Activated naive CD8-positive, alpha-beta T cell treated with anti-CD3 and anti-CD28 coated beads, Interleukin-2, amount 50 U/mL, for 16 hours (primary cell): Measurements from ENCODE around the gene VN1R2.
"Not testable (repeated sequence)": the region's sequence is repeated elsewhere in the genome, so short reads cannot be mapped to it uniquely, and the experiment has no call there.

Experiments used
- DNase-seq: peaks from one replicate; pipeline ENCODE4 v3.0.0-alpha.2; 2020; ENCODE audit warnings: low read depth, low spot score

VN1R2 gene

DNA sequence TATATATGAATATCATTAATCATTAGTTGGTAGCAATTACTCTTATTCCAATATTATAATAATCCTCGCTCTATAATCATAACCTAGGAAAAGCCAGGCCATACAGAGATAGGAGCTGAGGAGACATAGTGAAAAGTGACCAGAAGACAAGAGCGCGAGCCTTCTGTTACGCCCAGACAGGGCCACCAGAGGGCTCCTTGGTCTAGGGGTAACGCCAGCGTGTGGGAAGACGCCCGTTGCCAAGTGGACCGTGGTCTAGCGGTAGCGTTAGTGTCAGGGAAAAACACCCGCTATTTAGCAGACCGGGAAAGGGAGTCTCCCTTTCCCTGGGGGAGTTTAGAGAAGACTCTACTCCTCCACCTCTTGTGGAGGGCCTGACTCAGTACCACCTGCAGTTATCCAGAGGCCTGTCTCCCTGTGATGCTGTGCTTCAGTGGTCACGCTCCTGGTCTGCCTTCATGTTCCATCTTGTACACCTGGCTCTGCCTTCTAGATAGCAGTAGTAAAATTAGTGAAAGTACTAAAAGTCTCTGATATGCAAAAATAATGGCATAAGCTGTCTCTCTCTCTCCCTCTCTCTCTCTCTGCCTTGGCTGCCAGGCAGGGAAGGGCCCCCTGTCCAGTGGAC is at the start of gene VN1R2:
TSS of gene VN1R2 (plus strand) at position 578 of the 628 bp plus-strand sequence. CDS start 84 bp downstream, outside the sequence.
- DNase-seq = not testable (repeated sequence)

GRCh38 chr19:53211554-53211953 is 46.5 kb upstream of the VN1R2 start:
- not testable (repeated sequence) for DNase-seq

DNA sequence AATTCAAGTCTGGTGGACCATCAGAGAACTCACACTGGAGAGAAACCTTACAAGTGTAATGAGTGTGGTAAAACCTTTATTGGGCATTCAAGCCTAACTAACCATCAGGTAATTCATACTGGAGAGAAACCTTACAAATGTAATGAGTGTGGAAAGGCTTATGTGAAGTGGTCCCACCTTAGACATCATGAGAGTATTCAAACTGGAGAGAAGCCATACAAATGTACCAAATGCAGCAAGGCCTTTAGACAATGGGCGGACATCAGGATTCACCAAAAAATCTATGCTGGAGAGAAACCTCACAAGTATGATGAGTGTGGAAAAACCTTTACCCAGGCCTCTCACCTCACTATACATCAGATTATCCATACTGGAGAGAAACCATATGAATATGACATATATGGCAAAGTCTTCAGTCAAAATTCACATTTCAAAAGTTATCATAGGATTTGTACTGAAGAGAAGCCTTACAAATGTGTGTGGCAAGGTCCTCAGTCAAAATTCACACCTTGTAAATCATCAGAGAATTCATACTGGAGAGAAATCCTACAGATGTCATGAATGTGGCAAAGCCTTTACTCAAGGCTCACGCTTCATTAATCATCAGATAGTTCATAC is 45.3 kb upstream of the VN1R2 start:
- no peak for DNase-seq

DNA sequence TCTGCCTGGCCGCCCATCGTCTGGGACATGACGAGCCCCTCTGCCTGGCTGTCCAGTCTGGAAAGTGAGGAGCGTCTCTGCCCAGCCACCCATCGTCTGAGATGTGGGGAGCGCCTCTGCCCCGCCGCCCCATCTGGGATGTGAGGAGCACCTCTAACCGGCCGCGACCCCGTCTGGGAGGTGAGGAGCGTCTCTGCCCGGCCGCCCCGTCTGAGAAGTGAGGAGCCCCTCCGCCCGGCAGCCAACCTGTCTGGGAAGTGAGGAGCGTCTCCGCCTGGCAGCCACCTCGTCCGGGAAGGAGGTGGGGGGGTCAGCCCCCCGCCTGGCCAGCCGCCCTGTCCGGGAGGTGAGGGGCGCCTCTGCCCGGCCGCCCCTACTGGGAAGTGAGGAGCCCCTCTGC is 35.4 kb upstream of the VN1R2 start:
- DNase-seq = not testable (repeated sequence)

DNA sequence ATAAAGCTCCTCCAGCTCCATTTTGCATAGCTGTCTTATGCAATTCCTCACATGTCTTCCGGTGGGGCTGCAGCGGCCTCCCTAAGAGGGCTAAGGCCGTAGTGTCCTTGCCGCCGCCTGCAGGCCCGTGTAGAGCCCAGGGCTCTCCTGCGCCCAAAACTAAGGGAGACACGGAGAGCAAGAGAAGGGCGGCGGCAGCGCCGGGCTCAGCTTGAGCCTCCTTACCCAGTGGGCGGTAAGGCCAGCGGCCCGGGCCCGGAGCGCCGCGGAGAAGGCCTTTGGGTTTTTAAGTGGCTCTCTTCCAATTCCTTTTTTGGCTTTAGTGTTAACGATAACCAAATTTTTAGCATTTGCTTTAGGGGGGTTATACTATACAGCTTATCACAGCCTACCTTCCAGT is 33.5 kb upstream of the VN1R2 start:
- no peak for DNase-seq

GRCh38 chr19:53237114-53237777 is 20.8 kb upstream of the VN1R2 start:
- DNase-seq = no peak

DNA sequence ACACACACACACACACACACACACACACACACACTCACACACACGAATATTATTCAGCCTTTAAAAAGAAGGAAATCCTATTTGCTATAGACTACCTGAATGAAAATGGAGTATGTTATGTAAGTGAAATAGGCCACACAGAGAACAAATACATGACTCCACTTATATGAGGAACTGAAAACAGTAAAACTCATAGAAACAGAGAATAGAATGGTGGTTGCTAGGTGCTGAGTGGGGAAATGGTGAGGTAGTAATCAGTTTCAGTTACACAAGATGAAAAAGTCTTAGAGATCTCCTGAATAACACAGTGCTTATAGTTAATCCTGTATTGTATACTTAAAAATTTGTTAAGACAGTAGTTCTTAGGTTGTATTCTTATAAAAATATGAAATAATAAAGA is 11.6 kb upstream of the VN1R2 start:
- DNase-seq = no peak

DNA sequence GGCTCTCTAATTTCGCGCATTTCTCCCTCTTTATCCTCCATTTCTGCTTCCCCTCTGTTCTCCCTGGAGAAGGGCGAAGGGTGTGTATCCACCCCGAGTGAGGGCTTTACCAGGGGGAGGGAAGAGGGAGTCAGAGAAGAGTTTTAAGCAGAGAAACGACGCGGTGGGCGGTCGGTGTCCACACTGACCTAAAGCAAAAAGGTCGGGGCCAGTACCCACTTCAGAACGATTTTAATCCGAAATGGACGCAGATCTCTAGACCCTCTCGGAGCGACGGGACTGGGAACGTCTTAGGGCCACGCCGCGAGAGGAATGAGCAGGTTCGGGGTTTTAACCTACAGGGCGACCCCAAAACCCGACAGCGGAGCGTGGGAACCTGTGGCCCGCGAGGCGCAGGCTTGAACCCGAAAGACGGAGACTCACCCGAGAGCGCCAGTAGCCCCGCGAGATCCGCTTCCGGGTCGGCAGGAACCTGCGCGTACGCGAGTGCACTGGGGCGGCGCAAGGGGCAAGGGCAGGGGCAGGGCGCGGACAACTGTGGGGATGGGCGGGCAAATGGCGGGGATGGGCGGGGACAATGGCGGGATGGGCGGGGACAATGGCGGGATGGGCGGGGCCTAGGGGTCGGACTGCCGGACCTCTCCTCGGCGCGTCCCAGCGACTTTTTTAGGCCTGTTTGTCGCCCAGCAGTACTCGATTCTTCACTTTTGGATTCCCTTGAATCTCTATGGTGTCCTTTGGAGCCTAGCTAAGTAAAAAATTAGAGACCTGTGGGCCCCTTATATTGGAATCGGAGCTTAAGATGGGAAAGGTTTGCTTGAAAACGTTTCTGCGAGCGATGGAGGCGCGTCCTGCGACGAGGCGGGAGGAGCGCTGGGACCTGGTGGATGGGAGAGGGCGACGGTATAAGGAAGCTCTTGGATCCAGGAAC is 3.4 kb upstream of the VN1R2 start, which contains the start of gene ZNF677:
TSS of gene ZNF677 (minus strand) at position 463 of the 931 bp plus-strand sequence. CDS start 3,323 bp downstream, outside the sequence.
- DNase-seq = peak; percentile 60

GRCh38 chr19:53267623-53268022 is 9.5 kb downstream of the VN1R2 start, which contains the start of gene VN1R4:
VN1R4 (minus strand) TSS chr19:53267723; CDS start chr19:53267665, 58 bp downstream.
- not testable (repeated sequence) for DNase-seq

- DNase-seq = not testable (repeated sequence)
Measured at GRCh38 chr19:53269861-53270260, 11.8 kb downstream of the VN1R2 start.

DNA sequence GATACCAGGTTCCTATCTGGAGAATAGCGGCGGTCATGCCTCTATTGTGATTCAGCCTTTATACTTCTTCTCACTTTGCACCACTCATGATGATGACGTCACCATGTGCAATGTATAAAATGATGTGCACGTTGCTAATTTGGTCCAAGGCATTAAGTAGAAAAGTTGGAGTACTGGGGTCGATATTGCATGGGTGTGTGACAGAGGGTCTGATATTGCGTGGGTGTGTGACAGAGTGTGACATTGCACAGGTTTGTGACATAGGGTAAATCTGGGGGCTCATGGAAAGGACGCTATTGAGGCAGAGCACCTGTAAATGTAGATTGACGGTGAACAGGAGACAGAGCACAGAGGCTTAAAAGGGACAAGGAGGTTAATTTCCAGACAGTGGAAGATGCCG is 14.0 kb downstream of the VN1R2 start:
- DNase-seq = no peak

DNA sequence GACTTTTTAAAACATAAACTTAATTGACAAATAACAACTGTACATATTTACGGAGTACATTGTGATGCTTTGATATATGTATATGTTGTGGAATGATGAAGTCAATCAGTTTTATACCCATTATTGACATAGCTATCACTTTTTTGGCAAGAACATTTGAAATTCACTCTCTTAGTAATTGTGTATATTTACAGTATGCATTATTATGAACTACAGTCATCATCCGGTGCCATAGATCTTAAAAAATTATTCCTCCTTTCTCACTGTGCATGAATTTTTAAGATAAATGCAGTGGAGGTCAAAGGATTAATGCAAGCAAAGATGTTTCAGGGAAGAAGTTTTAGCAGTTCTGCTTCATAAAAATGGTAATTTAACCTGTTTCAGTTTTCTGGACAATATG is 17.4 kb downstream of the VN1R2 start:
- DNase-seq = no peak

- not testable (repeated sequence) for DNase-seq
Measured at GRCh38 chr19:53281947-53282346, 23.9 kb downstream of the VN1R2 start.

DNA sequence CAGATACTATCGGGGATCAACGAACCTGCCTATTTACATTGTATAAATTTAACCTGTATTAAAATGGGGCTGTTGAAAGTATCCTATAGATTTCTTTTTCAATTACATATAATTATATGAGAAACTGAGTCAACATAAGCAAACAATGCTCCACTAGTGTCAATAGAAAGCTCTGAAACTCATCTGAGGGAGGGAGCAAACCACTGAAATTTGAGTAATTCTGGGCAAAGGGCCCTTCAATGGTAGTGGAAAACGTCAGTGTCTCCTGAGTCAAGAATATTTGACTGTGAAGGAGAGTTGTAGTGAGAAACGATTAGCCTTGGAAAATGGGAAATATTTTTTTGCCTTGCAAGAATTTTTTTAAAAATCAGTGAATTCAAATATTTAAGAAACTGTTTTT is 27.0 kb downstream of the VN1R2 start:
- DNase-seq = no peak

- DNase-seq = no peak
Measured at GRCh38 chr19:53290758-53291549, 32.9 kb downstream of the VN1R2 start.

DNA sequence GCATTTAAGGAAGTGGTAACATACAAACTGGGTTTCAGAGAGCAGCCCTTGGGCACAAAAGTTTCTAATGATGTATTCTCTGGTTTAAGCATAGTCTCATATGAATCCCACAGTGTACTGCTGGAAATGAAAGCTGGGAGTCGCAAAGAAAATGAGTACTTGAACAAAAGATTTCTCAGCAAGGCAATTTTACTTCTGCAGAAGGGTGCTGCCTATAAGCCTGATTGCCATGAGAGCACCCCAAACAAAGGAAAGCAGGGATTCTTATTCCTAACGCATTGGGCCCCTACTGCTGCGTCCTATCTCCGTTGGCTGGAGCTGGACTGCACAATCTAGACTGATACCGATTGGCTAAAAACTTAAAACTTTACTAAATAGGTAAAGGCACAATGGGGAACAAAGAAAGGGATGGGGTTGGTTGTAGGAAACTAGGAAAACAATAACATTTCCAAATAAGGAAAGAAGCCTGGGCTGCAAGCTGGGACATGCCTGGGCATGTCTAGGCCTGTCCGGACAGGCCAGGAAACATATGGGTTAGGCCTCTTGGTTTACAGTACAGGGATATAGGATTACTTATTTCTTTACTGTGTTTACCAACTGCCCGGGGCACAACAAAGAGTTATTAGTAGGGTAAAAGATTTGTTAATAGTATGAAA is 36.8 kb downstream of the VN1R2 start:
- DNase-seq = no peak

GRCh38 chr19:53301341-53301740 is 43.2 kb downstream of the VN1R2 start:
- DNase-seq = not testable (repeated sequence)

GRCh38 chr19:53308339-53308811 is 50.3 kb downstream of the VN1R2 start:
- no peak for DNase-seq
